H1 (cell line): ENCODE results near the gene EPS8. TPM values are rescaled to one million over a fixed set of nuclear protein-coding genes. Genes with fewer than 3 reads are reported as not detected.

Experiments
- BACH1 ChIP-seq: IDR thresholded peaks from 2 replicates; pipeline ENCODE4 v1.6.1; 2012; ENCODE audit warnings: low read length, improper control_type of control experiment
- RNF2 ChIP-seq: fragments of 200-900, 300-1000 bp; sonication (generic); IDR thresholded peaks from 2 replicates; pipeline ENCODE4 v1.7.1; 2016; ENCODE audit warnings: borderline replicate concordance, low read depth, mild to moderate bottlenecking, antibody characterized with exemption, low read length; ENCODE audit not compliant: poor library complexity, severe bottlenecking; ENCODE audit errors: missing control alignments
- SAP30 ChIP-seq: fragments of 300-600 bp; sonication (generic); IDR thresholded peaks from 2 replicates; pipeline ENCODE4 v1.7.1; 2012; ENCODE audit warnings: low read length, moderate library complexity, mild to moderate bottlenecking, inconsistent platforms; ENCODE audit not compliant: insufficient read depth, insufficient replicate concordance
- polyA plus RNA-seq, 7 experiments: library from polyadenylated mRNA; depleted of rRNA in 3 of 7; stranded (reverse) in 5 of 7; unstranded in 2 of 7; fragments of >200 nt in 5 of 7; fragments of 200-250 nt in 2 of 7; gene quantifications; 1 replicate in 5 of 7; 2 replicates in 1 of 7; 4 replicates in 1 of 7; pipeline versions ENCODE4 v1.2.1 to v1.2.3, GENCODE V29; 2011 to 2013; ENCODE audit warnings: missing spikeins in 2 of 7, mixed read lengths in 2 of 7
- total RNA-seq: library from RNA; stranded (reverse); fragmentation: NEBNext Ultra II Directional; extraction: Animal tissue kit (Norgen Biotek cat#: 25700); gene quantifications from 2 replicates; pipeline ENCODE4 v1.2.1, GENCODE V29; 2021

Gene EPS8
- total and polyA plus RNA-seq, 2 of the 8 experiments (the other 6 are each of a cell fraction or from before 2014, with no cell fraction given) = 3.0 to 4.6 TPM

- TF ChIP-seq SAP30 (no peak), RNF2 (no peak), BACH1 (no peak)
Observed at GRCh38 chr12:15716581-15716980, 72.6 kb downstream of the EPS8 start (continued).
